NCI-H82 (cell line): ENCODE measurements around the gene STAP1.
"Not testable (repeated sequence)": the region's sequence is repeated elsewhere in the genome, so short reads cannot be mapped to it uniquely, and the experiment has no call there.

Experiments
- DNase-seq: peaks from one replicate; lab custom pipeline; 2025; lab: John Stamatoyannopoulos, UW

The STAP1 gene

DNA sequence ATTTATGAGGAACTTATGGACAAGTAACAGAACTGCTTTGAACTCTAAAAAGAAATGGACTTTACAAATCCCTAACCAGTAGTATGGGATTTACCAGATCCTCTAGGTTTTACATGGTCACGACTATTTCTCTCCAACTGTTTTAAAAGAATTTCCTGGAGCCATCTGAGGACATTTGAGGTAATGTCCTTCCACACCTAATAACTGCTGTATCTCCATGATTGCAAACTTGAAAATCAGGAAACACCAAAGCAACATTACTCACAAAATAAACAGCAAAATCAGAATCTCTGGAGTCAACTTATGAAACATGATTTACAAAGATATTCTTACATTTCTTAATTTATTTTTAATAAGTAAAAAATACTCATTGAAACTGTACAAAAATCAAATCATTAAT, 58.0 kb downstream of the STAP1 start:
- DNase-seq: no peak

DNA sequence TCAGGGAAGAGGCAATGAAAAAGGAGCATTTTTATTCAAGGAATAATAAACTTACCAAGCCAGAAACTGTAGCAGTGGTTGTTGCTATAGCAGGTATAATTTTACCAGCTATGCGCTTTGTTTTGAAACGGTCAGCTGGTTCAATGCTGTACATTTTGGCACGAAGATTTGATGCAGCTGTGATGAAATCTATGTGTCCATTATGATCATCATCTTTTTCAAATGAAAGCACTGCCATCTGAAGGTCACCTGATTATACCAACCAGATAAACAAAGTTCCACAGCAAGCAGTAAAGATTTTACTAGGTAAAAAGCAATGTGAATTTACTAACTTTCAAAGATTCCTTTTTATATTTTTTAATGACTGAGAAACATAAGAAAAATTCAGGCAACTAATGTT, 66.4 kb downstream of the STAP1 start:
- no peak for DNase-seq

DNA sequence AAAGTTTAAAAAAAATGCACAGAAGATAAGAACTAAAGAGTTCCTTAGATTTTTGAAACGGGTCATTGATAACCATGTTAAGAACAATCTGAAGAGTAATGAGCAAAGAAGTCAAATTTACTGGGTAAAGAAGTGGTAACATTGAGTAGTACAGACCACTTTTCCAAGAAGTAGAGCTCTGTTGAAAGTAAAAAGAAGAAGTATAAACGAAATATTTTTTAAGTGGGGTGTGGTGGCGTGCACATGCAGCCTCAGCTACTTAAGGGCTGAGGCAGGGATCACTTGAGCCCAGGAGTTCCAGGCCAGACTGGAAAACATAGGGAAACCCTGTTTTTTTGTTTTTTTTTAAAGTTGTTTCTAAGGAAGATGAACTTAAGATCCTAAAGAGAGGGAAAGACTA, 74.0 kb downstream of the STAP1 start:
- no peak for DNase-seq

DNA sequence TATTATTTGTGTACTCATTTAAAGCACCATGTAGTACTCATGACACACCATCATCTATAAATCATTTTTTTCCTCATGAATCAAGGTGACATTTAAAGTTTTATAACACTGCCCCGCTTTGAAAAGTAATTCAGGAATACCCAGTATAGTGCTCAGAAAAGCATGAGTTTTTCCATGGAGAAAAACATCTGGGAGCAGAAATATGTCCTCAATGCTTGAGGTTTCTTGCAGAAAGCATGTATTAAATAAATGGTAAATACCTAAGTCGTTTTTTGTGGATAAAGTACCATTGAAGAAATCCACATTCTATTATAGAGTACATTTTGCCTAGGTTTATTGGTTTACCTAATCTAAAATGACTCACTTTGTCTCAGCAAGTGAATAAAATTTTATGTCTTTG, 76.2 kb downstream of the STAP1 start:
- no peak for DNase-seq

DNA sequence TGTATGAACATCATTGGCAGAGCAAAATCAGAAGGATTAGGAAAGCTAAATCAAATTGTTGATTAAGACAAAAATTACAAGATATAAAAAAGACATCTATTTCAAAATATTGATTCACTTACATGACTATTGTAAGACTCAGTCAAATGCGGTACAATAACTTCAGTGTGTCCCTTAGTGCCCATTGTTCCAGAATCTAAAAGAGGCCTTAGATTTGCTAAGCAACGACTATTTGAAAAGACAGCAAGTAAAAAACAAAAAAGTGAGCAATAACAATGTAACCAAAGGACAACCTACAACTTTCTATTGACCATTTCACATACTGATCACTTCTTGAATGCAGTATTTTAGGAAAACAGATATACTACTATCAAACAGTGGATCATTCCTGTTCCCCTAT, 76.8 kb downstream of the STAP1 start:
- no peak for DNase-seq

DNA sequence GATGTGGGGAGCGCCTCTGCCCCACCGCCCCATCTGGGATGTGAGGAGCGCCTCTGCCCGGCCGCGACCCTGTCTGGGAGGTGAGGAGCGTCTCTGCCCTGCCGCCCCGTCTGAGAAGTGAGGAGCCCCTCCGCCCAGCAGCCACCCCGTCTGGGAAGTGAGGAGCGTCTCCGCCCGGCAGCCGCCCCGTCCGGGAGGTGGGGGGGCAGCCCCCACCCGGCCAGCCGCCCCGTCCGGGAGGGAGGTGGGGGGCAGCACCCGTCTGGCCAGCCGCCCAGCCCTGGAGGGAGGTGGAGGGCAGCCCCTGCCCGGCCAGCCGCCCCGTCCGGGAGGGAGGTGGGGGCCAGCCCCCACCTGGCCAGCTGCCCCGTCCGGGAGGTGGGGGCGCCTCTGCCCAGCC, 78.5 kb downstream of the STAP1 start:
- not testable (repeated sequence) for DNase-seq

DNA sequence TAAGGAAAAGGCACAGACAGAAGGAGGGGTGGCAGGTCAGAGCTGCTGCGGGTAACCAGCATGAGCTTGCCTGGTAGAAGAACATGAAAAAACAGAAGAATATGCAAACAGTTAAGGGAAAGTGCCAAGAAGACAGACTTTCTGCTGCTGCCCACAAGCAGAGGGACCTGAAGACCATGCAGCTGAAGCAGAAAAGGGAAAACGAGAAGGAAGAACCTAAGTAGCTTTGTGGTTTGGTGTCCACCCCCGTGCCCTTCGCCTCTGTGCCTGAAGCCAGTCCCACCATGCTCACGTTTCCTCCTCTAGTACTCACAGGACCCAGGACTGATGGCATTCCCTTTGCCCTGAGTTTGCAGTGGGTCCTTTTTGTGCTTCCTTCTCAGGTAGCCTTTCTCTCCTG, 79.6 kb downstream of the STAP1 start:
- no peak for DNase-seq

DNA sequence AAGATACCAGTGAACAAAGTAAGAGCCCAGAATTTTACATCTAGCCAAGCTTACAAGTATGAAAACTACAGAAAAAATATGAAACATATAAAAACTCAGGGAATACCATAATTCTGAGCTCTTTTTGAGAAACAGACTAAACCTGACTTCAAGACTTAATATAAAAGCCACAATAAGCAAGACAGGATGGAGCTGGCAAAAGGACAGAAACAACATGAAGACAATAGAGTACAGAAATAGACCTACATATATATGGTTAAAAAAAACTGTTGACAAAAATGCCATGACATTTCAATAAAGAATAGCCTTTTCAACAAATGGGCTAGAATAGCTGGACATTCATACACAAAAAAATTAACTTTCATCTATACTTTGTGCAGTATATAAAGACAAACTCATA, 93.0 kb downstream of the STAP1 start:
- DNase-seq: no peak
